ENCODE measurements around the gene HOXD3.

The HOXD3 gene

GRCh38 chr2:176111846-176112374, 45.2 kb upstream of the HOXD3 start:
- ChIA-PET CTCF (interaction anchor here (0.6 to 1.9 kb wide), 4 partner anchors 10 to 651 kb away, joined by 3 to 6 read pairs (median 3); no protein-coding TSS in a partner anchor), POLR2A (ENCODE audit: low non-redundant PET) (no interaction called here)
- peak overlapping the region; percentile 33 for H3K27ac ChIP-seq
- TF ChIP-seq, protein P1, sequence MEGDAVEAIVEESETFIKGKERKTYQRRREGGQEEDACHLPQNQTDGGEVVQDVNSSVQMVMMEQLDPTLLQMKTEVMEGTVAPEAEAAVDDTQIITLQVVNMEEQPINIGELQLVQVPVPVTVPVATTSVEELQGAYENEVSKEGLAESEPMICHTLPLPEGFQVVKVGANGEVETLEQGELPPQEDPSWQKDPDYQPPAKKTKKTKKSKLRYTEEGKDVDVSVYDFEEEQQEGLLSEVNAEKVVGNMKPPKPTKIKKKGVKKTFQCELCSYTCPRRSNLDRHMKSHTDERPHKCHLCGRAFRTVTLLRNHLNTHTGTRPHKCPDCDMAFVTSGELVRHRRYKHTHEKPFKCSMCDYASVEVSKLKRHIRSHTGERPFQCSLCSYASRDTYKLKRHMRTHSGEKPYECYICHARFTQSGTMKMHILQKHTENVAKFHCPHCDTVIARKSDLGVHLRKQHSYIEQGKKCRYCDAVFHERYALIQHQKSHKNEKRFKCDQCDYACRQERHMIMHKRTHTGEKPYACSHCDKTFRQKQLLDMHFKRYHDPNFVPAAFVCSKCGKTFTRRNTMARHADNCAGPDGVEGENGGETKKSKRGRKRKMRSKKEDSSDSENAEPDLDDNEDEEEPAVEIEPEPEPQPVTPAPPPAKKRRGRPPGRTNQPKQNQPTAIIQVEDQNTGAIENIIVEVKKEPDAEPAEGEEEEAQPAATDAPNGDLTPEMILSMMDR (conservative IDR thresholded peaks at IDR 0.05; ENCODE audit: low read depth) = no peak
- DNase-seq (ENCODE audit: low spot score) = no peak

GRCh38 chr2:176112375-176113302, 44.5 kb upstream of the HOXD3 start:
- TF ChIP-seq, protein P1 (conservative IDR thresholded peaks at IDR 0.05; ENCODE audit: low read depth) = no peak
- ChIA-PET POLR2A (ENCODE audit: low non-redundant PET) (no interaction called here), CTCF (interaction anchor here (0.6 to 0.7 kb wide), 2 partner anchors 15 to 651 kb away, joined by 3 read pairs; no protein-coding TSS in a partner anchor)
- no peak for DNase-seq (ENCODE audit: low spot score)
- peak overlapping the region; percentile 33 for H3K27ac ChIP-seq

DNA sequence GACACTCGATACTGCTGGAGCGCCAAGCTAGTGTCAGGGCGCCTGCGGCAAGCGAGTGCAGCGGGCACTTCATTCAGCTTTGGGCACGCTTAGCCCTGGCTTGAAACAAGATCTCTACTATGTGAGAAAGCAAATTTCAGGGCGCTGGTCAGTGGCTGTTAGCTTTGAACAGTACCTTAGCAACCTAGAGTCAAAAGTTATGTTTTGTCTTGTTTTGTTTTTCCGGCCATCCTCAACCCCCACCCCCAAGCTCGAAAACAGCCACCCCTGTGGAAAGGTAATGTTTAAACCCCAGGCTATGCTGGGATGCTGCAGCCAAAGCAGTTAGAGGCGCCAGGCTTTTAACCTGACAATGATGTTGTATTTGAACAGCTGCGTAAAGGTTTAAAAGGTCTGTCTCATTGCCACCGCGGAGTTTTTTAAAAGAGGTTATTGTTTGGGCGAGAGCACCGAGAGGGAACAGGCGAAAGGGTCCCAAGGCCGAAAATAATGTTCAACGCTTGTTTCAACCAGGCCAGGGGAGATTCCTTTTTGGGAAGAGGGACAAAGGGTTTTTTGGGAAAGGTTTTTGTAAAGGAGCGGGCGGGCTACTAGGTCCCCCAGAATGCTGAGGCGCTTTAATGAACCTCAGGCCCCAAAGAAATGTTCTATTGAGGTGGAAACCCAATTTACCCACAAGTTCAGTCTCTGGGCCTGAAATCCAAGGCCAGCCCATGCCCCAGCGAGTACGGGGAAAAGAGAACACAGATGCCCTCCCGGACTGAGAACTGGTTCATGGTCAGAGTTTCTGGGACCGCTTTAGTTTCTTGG, 42.8 kb upstream of the HOXD3 start:
- ChIA-PET POLR2A (ENCODE audit: low non-redundant PET) (no interaction called here), CTCF (no interaction called here)
- H3K27ac ChIP-seq = peak overlapping the region; percentile 64
- TF ChIP-seq, protein P1 (conservative IDR thresholded peaks at IDR 0.05; ENCODE audit: low read depth) = no peak
- no peak for DNase-seq (ENCODE audit: low spot score)

- H3K27ac ChIP-seq = peak overlapping the region; percentile 64
- no peak for DNase-seq (ENCODE audit: low spot score)
- ChIA-PET POLR2A (ENCODE audit: low non-redundant PET) (no interaction called here), CTCF (interaction anchor here (1.0 kb wide), 1 partner anchor 12 kb away, joined by 4 read pairs; no protein-coding TSS in a partner anchor)
- TF ChIP-seq, protein P1 (conservative IDR thresholded peaks at IDR 0.05; ENCODE audit: low read depth) = no peak
These were observed 42.0 kb upstream of the HOXD3 start for GRCh38 chr2:176114930-176115625.

- POLR2A ChIA-PET (ENCODE audit: low non-redundant PET) = no interaction called here
- CTCF ChIA-PET = interaction anchor here (1.0 kb wide), 1 partner anchor 11 kb away, joined by 4 read pairs; no protein-coding TSS in a partner anchor
These were observed 41.0 kb upstream of the HOXD3 start, which contains the start of gene HOXD10 for GRCh38 chr2:176115883-176116813. HOXD10 (plus strand) TSS chr2:176116778; CDS start chr2:176116834, 56 bp downstream.

More at GRCh38 chr2:176115883-176116813, 41.0 kb upstream of the HOXD3 start, which contains the start of gene HOXD10:
- H3K27ac ChIP-seq = peak within 1 kb of the TSS; percentile 66
- TF ChIP-seq, protein P1 (conservative IDR thresholded peaks at IDR 0.05; ENCODE audit: low read depth) = peak; percentile 67
- no peak for DNase-seq (ENCODE audit: low spot score)

All from RWPE1 (cell line).